GM23338 (cell line): ENCODE data around the gene PRR36. TPM values are rescaled to one million over a fixed set of nuclear protein-coding genes. Genes with fewer than 3 reads are reported as not detected.

Experiments used
- ATAC-seq: fragments of 200-7000 bp; cut with Tn5 transposase; 3 replicates; pipeline ENCODE4 v1.9.1; 2020
- DNase-seq: peaks from one replicate; pipeline ENCODE4 v3.0.0-alpha.2; 2015; ENCODE audit warnings: low spot score
- H2AFZ ChIP-seq: fragments of 200-600 bp; sonication (generic); 2 replicates; pipeline ENCODE4 v1.8.0; 2016; ENCODE audit warnings: antibody characterized with exemption, mild to moderate bottlenecking, moderate library complexity
- H3F3A ChIP-seq: fragments of 200-600 bp; sonication (generic); replicated peaks from 2 replicates; pipeline ENCODE4 v1.8.0; 2017; ENCODE audit warnings: antibody characterized with exemption, mixed run types, low read depth
- H3K27ac ChIP-seq: fragments of 200-600 bp; sonication (generic); 2 replicates; pipeline ENCODE4 v1.6.1; 2016; ENCODE audit warnings: low read depth
- H3K27me3 ChIP-seq: fragments of 200-600 bp; sonication (generic); 2 replicates; pipeline ENCODE4 v1.8.0; 2016; ENCODE audit warnings: mild to moderate bottlenecking, mixed run types, moderate library complexity; ENCODE audit not compliant: insufficient read depth
- H3K36me3 ChIP-seq: fragments of 200-600 bp; sonication (generic); 2 replicates; pipeline ENCODE4 v1.8.0; 2016; ENCODE audit warnings: mild to moderate bottlenecking; ENCODE audit not compliant: insufficient read depth
- H3K4me1 ChIP-seq: fragments of 200-600 bp; sonication (generic); 2 replicates; pipeline ENCODE4 v1.8.0; 2016; ENCODE audit warnings: mild to moderate bottlenecking, moderate library complexity; ENCODE audit not compliant: insufficient read depth
- H3K4me2 ChIP-seq: fragments of 200-600 bp; sonication (generic); 2 replicates; pipeline ENCODE4 v1.7.1; 2017; ENCODE audit warnings: mixed run types
- H3K4me3 ChIP-seq: fragments of 200-600 bp; sonication (generic); 2 replicates; pipeline ENCODE4 v1.6.1; 2016; ENCODE audit warnings: mixed run types
- H3K79me2 ChIP-seq: fragments of 200-600 bp; sonication (generic); replicated peaks from 2 replicates; pipeline ENCODE4 v1.8.0; 2017; ENCODE audit warnings: mild to moderate bottlenecking; ENCODE audit not compliant: insufficient read depth
- H3K9me2 ChIP-seq: fragments of 200-600 bp; sonication (generic); 2 replicates; pipeline ENCODE4 v1.8.0; 2017; ENCODE audit not compliant: insufficient read depth
- H4K20me1 ChIP-seq: fragments of 200-600 bp; sonication (generic); replicated peaks from 2 replicates; pipeline ENCODE4 v1.8.0; 2017; ENCODE audit warnings: mild to moderate bottlenecking; ENCODE audit not compliant: insufficient read depth
- H3K27ac Mint-ChIP-seq: 2 replicates; pipeline ENCODE4 v1.8.0; 2020; ENCODE audit warnings: inconsistent platforms, mild to moderate bottlenecking, moderate library complexity, mixed read lengths
- H3K27me3 Mint-ChIP-seq: 3 replicates; pipeline ENCODE4 v1.8.0; 2022; ENCODE audit warnings: low read depth, mild to moderate bottlenecking, moderate library complexity, mixed read lengths, inconsistent platforms; ENCODE audit not compliant: insufficient read depth, poor library complexity
- H3K36me3 Mint-ChIP-seq: 3 replicates; pipeline ENCODE4 v1.8.0; 2021; ENCODE audit warnings: low read depth, mild to moderate bottlenecking, inconsistent platforms, moderate library complexity, mixed read lengths
- H3K4me1 Mint-ChIP-seq: 3 replicates; pipeline ENCODE4 v1.8.0; 2020; ENCODE audit warnings: mild to moderate bottlenecking, inconsistent platforms, mixed read lengths
- H3K4me3 Mint-ChIP-seq: 3 replicates; pipeline ENCODE4 v1.8.0; 2021; ENCODE audit warnings: moderate library complexity, mild to moderate bottlenecking, inconsistent platforms, mixed read lengths
- H3K9me3 Mint-ChIP-seq: 3 replicates; pipeline ENCODE4 v1.8.0; 2020; ENCODE audit warnings: moderate library complexity, mild to moderate bottlenecking, inconsistent platforms, mixed read lengths
- CTCF ChIP-seq, 2 experiments: fragments of 200-600 bp in 1 of 2; sonication (generic) in 1 of 2; conservative IDR thresholded peaks; 2 replicates each; pipeline versions ENCODE4 v1.5.1 to v1.6.1; 2016 to 2017; ENCODE audit warnings: antibody characterized with exemption in 2 of 2, low read depth in 2 of 2, mild to moderate bottlenecking in 2 of 2, moderate library complexity in 1 of 2
- ZNF114 ChIP-seq: fragments of 250-450 bp; sonication (Bioruptor Pico); IDR thresholded peaks from 2 replicates; pipeline ENCODE4 v1.5.0; 2020; ENCODE audit warnings: mild to moderate bottlenecking, moderate library complexity
- ZNF462 ChIP-seq: fragments of 250-450 bp; sonication (Bioruptor Pico); IDR thresholded peaks from 2 replicates; pipeline ENCODE4 v1.5.0; 2020; ENCODE audit warnings: mild to moderate bottlenecking, moderate library complexity
- polyA plus RNA-seq: library from polyadenylated mRNA; unstranded; fragments of >200 nt; fragmentation: Nextera tagmentation; extraction: Ambion mirVana; gene quantifications from 2 replicates; pipeline ENCODE4 v1.2.1, GENCODE V29; 2016
- total RNA-seq: library from RNA; depleted of rRNA; stranded (reverse); fragments of >200 nt; shearing (Covaris generic); gene quantifications from 2 replicates; pipeline ENCODE4 v1.2.3, GENCODE V29; 2014

Gene PRR36
- total and polyA plus RNA-seq, 2 experiments from 2014 or later: 17.6 to 17.9 TPM

- TF ChIP-seq CTCF (conservative IDR thresholded peaks at IDR 0.05; ENCODE audit: low read depth in 2 of 2) (no peak), ZNF462 (no peak), ZNF114 (no peak)
Measured at GRCh38 chr19:7833225-7834099, 40.7 kb downstream of the PRR36 start (continued).

- Mint-ChIP-seq H3K9me3 (no peaks in the 10 kb centered on the region; the same call in 2 of the 3 replicates), H3K27me3 (peaks cover 20% of the 10 kb centered on the region), H3K4me1 (peaks cover 20% of the 10 kb centered on the region), H3K4me3 (no peak overlapping the region), H3K27ac (no peak overlapping the region), H3K36me3 (no peaks in the 10 kb centered on the region)
- Histone ChIP-seq H3K9me2 (no peaks in the 10 kb centered on the region), H3K27me3 (0 out of 2 replicates have a peak, but pooled peaks cover 6% of the 10 kb centered on the region), H3K4me3 (no peak overlapping the region), H3K4me2 (no peak overlapping the region), H3F3A (0 out of 2 replicates have a peak, but pooled peaks cover 3% of the 10 kb centered on the region), H3K27ac (no peak overlapping the region), H3K36me3 (no peaks in the 10 kb centered on the region), H3K79me2 (no peaks in the 10 kb centered on the region), H4K20me1 (no peaks in the 10 kb centered on the region), H3K4me1 (peaks cover 8% of the 10 kb centered on the region), H2AFZ (no peak overlapping the region)
- ATAC-seq (no peak), DNase-seq (no peak)
- TF ChIP-seq CTCF (conservative IDR thresholded peaks at IDR 0.05; ENCODE audit: low read depth in 2 of 2): no peak
Measured at GRCh38 chr19:7832781-7833180, 41.4 kb downstream of the PRR36 start.
